ENCODE data around the gene CENPQ. TPM values are rescaled to one million over a fixed set of nuclear protein-coding genes. Genes with fewer than 3 reads are reported as not detected.
A peak's percentile ranks its signal among the peaks of the same experiment; 100 is the strongest.
"Not testable (repeated sequence)": the region's sequence is repeated elsewhere in the genome, so short reads cannot be mapped to it uniquely, and the experiment has no call there.

CENPQ gene
- total and polyA plus RNA-seq, 4 experiments from 2014 or later: 4.3 to 5.8 (median 5.4) TPM

DNA sequence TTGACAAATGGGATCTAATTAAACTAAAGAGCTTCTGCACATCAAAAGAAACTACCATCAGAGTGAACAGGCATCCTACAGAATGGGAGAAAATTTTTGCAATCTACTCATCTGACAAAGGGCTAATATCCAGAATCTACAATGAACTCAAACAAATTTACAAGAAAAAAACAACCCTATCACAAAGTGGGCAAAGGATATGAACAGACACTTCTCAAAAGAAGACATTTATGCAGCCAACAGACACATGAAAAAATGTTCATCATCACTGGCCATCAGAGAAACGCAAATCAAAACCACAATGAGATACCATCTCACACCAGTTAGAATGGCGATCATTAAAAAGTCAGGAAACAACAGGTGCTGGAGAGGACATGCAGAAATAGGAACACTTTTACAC lies 13.4 kb downstream of the CENPQ start:
- DNase-seq; POLR2A ChIA-PET (ENCODE audit: partially characterized antibody); H3K4me3 Mint-ChIP-seq; H3K4me1 ChIP-seq (ENCODE audit: insufficient read depth, low read length); CTCF ChIA-PET (ENCODE audit: partially characterized antibody); H3K36me3 ChIP-seq (ENCODE audit: insufficient read depth, low read length); H3K27me3 Mint-ChIP-seq; H3K27ac Mint-ChIP-seq; H3K4me1 Mint-ChIP-seq; H3K27me3 ChIP-seq (ENCODE audit: insufficient read depth, low read length); H3K27ac ChIP-seq (ENCODE audit: low read depth, low read length); H3K4me3 ChIP-seq (ENCODE audit: low read length in 2 of 2); H3K9me3 Mint-ChIP-seq; H3K9me3 ChIP-seq (ENCODE audit: control insufficient read depth in 1 of 2, low read length in 2 of 2); intact Hi-C loops (cut with micrococcal nuclease): not testable (repeated sequence)
- H3K36me3 Mint-ChIP-seq: peaks cover 23 to 46% of the 10 kb centered on the region in 2 donors

DNA sequence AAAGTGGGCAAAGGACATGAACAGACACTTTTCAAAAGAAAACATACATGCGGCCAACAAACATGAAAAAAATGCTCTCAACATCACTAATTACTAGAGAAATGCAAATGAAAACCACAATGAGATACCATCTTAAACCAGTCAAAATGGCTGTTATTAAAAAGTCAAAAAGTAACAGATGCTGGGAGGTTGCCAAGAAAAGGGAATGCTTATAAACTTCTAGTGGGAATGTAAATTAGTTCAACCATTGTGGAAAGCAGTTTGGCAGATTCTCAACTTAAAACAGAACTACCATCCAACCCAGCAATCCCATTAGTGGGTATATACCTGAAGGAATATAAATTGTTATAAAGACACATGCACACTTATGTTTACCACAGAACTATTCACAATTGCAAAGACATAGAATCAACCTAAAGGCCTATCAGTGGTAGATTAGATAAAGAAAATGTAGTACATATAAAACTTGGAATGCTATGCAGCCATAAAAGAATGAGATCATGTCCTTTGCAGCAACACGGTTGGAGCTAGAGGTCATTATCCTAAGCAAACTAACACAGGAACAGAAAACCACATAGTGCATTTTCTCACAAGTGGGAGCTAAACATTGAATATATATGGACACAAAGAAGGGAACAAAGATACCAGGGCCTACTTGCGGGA lies 16.3 kb downstream of the CENPQ start:
- H3K4me3 ChIP-seq (ENCODE audit: low read length in 2 of 2): no peak overlapping the region
- no peak for DNase-seq
- intact Hi-C loops (cut with micrococcal nuclease): no loop called here
- no peaks in the 10 kb centered on the region for H3K27me3 ChIP-seq (ENCODE audit: insufficient read depth, low read length)
- no peaks in the 10 kb centered on the region for H3K9me3 ChIP-seq (ENCODE audit: control insufficient read depth in 1 of 2, low read length in 2 of 2)
- POLR2A ChIA-PET (ENCODE audit: partially characterized antibody): no interaction called here
- H3K4me1 ChIP-seq (ENCODE audit: insufficient read depth, low read length): no peaks in the 10 kb centered on the region
- H3K9me3 Mint-ChIP-seq: no peaks in the 10 kb centered on the region
- CTCF ChIA-PET (ENCODE audit: partially characterized antibody): no interaction called here
- no peaks in the 10 kb centered on the region for H3K4me1 Mint-ChIP-seq
- peaks cover 7 to 22% of the 10 kb centered on the region in 2 donors for H3K36me3 Mint-ChIP-seq
- no peaks in the 10 kb centered on the region for H3K36me3 ChIP-seq (ENCODE audit: insufficient read depth, low read length)
- H3K4me3 Mint-ChIP-seq: no peak overlapping the region
- H3K27ac Mint-ChIP-seq: no peak overlapping the region
- no peak overlapping the region for H3K27ac ChIP-seq (ENCODE audit: low read depth, low read length)
- H3K27me3 Mint-ChIP-seq: no peaks in the 10 kb centered on the region

DNA sequence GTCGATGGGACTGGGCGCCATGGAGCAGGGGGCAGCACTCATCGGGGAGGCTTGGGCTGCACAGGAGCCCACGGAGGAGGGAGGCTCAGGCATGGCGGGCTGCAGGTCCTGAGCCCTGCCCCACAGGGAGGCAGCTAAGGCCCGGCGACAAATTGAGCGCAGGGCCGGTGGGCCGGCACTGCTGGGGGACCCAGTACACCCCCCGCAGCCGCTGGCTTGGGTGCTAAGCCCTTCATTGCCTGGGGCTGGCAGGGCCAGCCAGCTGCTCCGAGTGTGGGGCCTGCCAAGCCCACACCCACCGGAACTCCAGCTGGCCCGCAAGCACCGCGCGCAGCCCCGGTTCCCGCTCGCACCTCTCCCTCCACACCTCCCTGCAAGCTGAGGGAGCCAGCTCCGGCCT lies 18.7 kb downstream of the CENPQ start:
- H3K36me3 ChIP-seq (ENCODE audit: insufficient read depth, low read length); H3K27me3 ChIP-seq (ENCODE audit: insufficient read depth, low read length); POLR2A ChIA-PET (ENCODE audit: partially characterized antibody); H3K27ac ChIP-seq (ENCODE audit: low read depth, low read length); H3K9me3 ChIP-seq (ENCODE audit: control insufficient read depth in 1 of 2, low read length in 2 of 2); H3K27ac Mint-ChIP-seq; H3K9me3 Mint-ChIP-seq; H3K4me1 ChIP-seq (ENCODE audit: insufficient read depth, low read length); H3K27me3 Mint-ChIP-seq; H3K4me3 ChIP-seq (ENCODE audit: low read length in 2 of 2); intact Hi-C loops (cut with micrococcal nuclease); H3K4me3 Mint-ChIP-seq; H3K4me1 Mint-ChIP-seq: not testable (repeated sequence)
- CTCF ChIA-PET (ENCODE audit: partially characterized antibody): interaction anchor here (1.4 kb wide), 1 partner anchor 72 kb away, joined by 3 read pairs; no protein-coding TSS in a partner anchor
- DNase-seq: peak in 1 of 5 donors; percentile 0
- H3K36me3 Mint-ChIP-seq: peaks cover 7 to 18% of the 10 kb centered on the region in 2 donors

DNA sequence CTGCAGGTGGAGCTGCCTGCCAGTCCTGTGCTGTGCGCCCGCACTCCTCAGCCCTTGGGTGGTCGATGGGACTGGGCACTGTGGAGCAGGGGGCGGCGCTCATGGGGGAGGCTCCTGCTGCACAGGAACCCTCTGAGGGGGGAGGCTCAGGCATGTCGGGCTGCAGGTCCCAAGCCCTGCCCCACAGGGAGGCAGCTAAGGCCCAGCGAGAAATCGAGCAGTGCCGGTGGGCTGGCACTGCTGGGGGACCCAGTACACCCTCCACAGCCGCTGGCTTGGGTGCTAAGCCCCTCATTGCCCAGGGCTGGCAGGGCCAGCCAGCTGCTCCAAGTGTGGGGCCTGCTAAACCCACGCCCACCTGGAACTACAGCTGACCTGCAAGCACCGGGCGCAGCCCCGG lies 20.2 kb downstream of the CENPQ start:
- H3K27ac ChIP-seq (ENCODE audit: low read depth, low read length); H3K4me3 Mint-ChIP-seq; H3K9me3 Mint-ChIP-seq; H3K27me3 Mint-ChIP-seq; intact Hi-C loops (cut with micrococcal nuclease); H3K4me1 Mint-ChIP-seq; H3K27me3 ChIP-seq (ENCODE audit: insufficient read depth, low read length); POLR2A ChIA-PET (ENCODE audit: partially characterized antibody); H3K36me3 ChIP-seq (ENCODE audit: insufficient read depth, low read length); CTCF ChIA-PET (ENCODE audit: partially characterized antibody); H3K4me1 ChIP-seq (ENCODE audit: insufficient read depth, low read length); H3K4me3 ChIP-seq (ENCODE audit: low read length in 2 of 2); DNase-seq; H3K27ac Mint-ChIP-seq; H3K9me3 ChIP-seq (ENCODE audit: control insufficient read depth in 1 of 2, low read length in 2 of 2): not testable (repeated sequence)
- peaks cover 11 to 26% of the 10 kb centered on the region in 2 donors for H3K36me3 Mint-ChIP-seq

DNA sequence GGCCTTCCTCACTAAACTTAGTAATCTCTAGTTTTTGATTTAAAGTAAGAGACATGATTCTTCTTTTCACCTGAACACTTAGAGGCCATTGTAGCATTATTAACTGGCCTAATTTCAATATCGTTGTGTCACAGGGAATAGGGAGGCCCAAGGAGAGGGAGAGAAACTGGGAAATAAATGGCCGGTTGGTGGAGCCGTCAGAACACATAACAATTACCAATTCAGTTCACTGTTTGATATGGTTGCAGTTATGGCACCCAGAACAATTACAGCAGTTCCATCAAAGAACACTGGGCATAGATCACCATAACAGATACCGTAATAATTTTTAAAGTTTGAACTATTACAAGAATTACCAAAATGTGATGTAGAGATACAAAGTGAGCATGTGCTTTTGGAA lies 27.5 kb downstream of the CENPQ start:
- no peaks in the 10 kb centered on the region for H3K4me1 ChIP-seq (ENCODE audit: insufficient read depth, low read length)

DNA sequence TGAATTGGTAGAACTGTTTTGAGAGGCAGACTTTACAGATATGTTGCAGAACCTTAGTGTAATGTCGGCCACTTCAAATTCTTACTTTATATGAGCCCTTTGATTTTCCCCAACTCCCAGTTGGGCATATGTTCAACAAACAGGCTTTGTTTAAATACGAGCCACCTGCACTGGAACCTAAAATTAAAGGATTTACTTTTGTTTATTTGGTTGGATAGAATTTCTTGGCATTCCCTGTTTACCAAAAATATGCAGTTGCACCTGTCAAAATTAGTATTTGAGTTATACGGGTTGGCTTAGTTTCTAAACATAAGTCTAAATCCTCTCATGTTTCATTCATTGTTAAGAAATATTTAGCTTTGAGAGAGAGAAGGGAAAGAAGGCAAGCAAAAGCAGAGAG lies 34.1 kb downstream of the CENPQ start:
- Mint-ChIP-seq H3K36me3 (peaks cover 6 to 26% of the 10 kb centered on the region in 2 donors), H3K9me3 (no peaks in the 10 kb centered on the region)

More for the DNA sequence above, 27.5 kb downstream of the CENPQ start:
- no peaks in the 10 kb centered on the region for H3K27me3 ChIP-seq (ENCODE audit: insufficient read depth, low read length)
- H3K36me3 ChIP-seq (ENCODE audit: insufficient read depth, low read length): no peaks in the 10 kb centered on the region
- Mint-ChIP-seq H3K36me3 (peaks cover 42 to 66% of the 10 kb centered on the region in 2 donors), H3K4me3 (no peak overlapping the region), H3K9me3 (no peaks in the 10 kb centered on the region), H3K4me1 (no peaks in the 10 kb centered on the region), H3K27ac (no peak overlapping the region), H3K27me3 (no peaks in the 10 kb centered on the region)
- H3K27ac ChIP-seq (ENCODE audit: low read depth, low read length): no peak overlapping the region
- H3K9me3 ChIP-seq (ENCODE audit: control insufficient read depth in 1 of 2, low read length in 2 of 2): no peaks in the 10 kb centered on the region
- H3K4me3 ChIP-seq (ENCODE audit: low read length in 2 of 2): no peak overlapping the region
- intact Hi-C loops (cut with micrococcal nuclease): no loop called here
- CTCF ChIA-PET (ENCODE audit: partially characterized antibody): no interaction called here
- DNase-seq: no peak
- POLR2A ChIA-PET (ENCODE audit: partially characterized antibody): no interaction called here

DNA sequence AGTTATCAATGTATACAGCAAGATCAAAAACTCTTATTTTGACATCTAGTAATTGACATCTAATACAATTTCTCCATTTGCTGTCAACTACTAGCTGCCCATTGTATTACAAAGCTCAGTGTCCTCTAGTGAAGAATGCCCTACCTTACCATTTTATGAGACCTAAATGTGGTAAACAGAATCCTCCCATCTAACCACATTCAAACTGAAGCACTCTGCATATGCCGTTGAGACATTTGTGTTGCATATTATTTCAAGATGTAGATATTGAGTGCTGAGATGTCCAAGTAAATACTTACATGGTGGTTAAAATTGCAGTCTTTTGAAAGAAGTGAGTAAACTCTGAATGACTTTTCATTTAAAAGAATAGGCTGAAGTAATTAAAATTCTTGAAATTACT lies 36.0 kb downstream of the CENPQ start:
- no peaks in the 10 kb centered on the region for H3K27me3 ChIP-seq (ENCODE audit: insufficient read depth, low read length)
- H3K4me1 ChIP-seq (ENCODE audit: insufficient read depth, low read length): no peaks in the 10 kb centered on the region
- H3K27me3 Mint-ChIP-seq: no peaks in the 10 kb centered on the region
- no peaks in the 10 kb centered on the region for H3K36me3 ChIP-seq (ENCODE audit: insufficient read depth, low read length)
- no peaks in the 10 kb centered on the region for H3K9me3 Mint-ChIP-seq
- POLR2A ChIA-PET (ENCODE audit: partially characterized antibody): no interaction called here
- no peak overlapping the region for H3K27ac ChIP-seq (ENCODE audit: low read depth, low read length)
- no peak overlapping the region for H3K4me3 ChIP-seq (ENCODE audit: low read length in 2 of 2)
- H3K9me3 ChIP-seq (ENCODE audit: control insufficient read depth in 1 of 2, low read length in 2 of 2): no peaks in the 10 kb centered on the region
- no peak overlapping the region for H3K4me3 Mint-ChIP-seq
- CTCF ChIA-PET (ENCODE audit: partially characterized antibody): no interaction called here
- H3K36me3 Mint-ChIP-seq: peaks cover 2 to 14% of the 10 kb centered on the region in 2 donors
- intact Hi-C loops (cut with micrococcal nuclease): no loop called here
- no peak for DNase-seq
- H3K4me1 Mint-ChIP-seq: no peaks in the 10 kb centered on the region
- H3K27ac Mint-ChIP-seq: no peak overlapping the region

More for the DNA sequence above, 34.1 kb downstream of the CENPQ start:
- Mint-ChIP-seq H3K27ac (no peak overlapping the region), H3K4me1 (no peaks in the 10 kb centered on the region), H3K4me3 (no peak overlapping the region), H3K27me3 (no peaks in the 10 kb centered on the region)
- ChIA-PET POLR2A (ENCODE audit: partially characterized antibody) (no interaction called here), CTCF (ENCODE audit: partially characterized antibody) (no interaction called here)
- intact Hi-C loops (cut with micrococcal nuclease): no loop called here
- Histone ChIP-seq H3K27me3 (ENCODE audit: insufficient read depth, low read length) (no peaks in the 10 kb centered on the region), H3K36me3 (ENCODE audit: insufficient read depth, low read length) (no peaks in the 10 kb centered on the region), H3K27ac (ENCODE audit: low read depth, low read length) (no peak overlapping the region), H3K9me3 (ENCODE audit: control insufficient read depth in 1 of 2, low read length in 2 of 2) (no peaks in the 10 kb centered on the region), H3K4me1 (ENCODE audit: insufficient read depth, low read length) (no peaks in the 10 kb centered on the region), H3K4me3 (ENCODE audit: low read length in 2 of 2) (no peak overlapping the region)
- DNase-seq: no peak

DNA sequence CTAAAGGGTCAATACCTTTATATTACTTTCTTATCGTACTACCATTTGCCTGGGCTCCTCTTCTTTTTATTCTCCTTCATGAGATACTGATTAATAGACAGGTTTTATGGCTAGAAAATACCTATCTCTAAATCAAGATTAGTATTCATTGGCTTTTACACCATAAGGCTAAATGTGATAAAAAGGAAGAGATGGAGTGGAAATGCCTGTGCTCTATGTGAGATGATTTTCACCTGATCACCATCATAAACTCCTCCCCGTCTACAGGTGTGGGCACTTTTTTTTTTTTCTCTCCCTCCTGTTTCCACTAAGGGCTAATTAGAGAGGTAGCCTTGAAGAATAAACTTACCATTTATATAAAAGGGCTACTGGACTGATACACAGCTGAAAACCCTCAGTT lies 36.5 kb downstream of the CENPQ start, which contains the start of gene GLYATL3:
Gene GLYATL3, plus strand, starts transcription at position 301 of the 400 bp plus-strand sequence. CDS start 12,068 bp downstream, outside the sequence.
- no peaks in the 10 kb centered on the region for H3K9me3 ChIP-seq (ENCODE audit: control insufficient read depth in 1 of 2, low read length in 2 of 2)
- H3K4me3 Mint-ChIP-seq: no peak within 1 kb of the TSS
- ChIA-PET CTCF (ENCODE audit: partially characterized antibody) (no interaction called here), POLR2A (ENCODE audit: partially characterized antibody) (no interaction called here)
- H3K27me3 ChIP-seq (ENCODE audit: insufficient read depth, low read length): no peaks in the 10 kb centered on the region
- peaks cover 0 to 10% of the 10 kb centered on the region in 2 donors for H3K36me3 Mint-ChIP-seq
- no peaks in the 10 kb centered on the region for H3K4me1 ChIP-seq (ENCODE audit: insufficient read depth, low read length)
- no peaks in the 10 kb centered on the region for H3K36me3 ChIP-seq (ENCODE audit: insufficient read depth, low read length)
- H3K27ac Mint-ChIP-seq: no peak within 1 kb of the TSS
- H3K4me3 ChIP-seq (ENCODE audit: low read length in 2 of 2): no peak within 1 kb of the TSS
- intact Hi-C loops (cut with micrococcal nuclease): no loop called here
- no peaks in the 10 kb centered on the region for H3K4me1 Mint-ChIP-seq
- no peaks in the 10 kb centered on the region for H3K27me3 Mint-ChIP-seq
- H3K27ac ChIP-seq (ENCODE audit: low read depth, low read length): no peak within 1 kb of the TSS
- H3K9me3 Mint-ChIP-seq: no peaks in the 10 kb centered on the region
- DNase-seq: no peak

All from CD4-positive, alpha-beta memory T cell (primary cell).